ENCODE results near the gene FTH1. TPM values are rescaled to one million over a fixed set of nuclear protein-coding genes. Genes with fewer than 3 reads are reported as not detected.
"Not testable (repeated sequence)": the region's sequence is repeated elsewhere in the genome, so short reads cannot be mapped to it uniquely, and the experiment has no call there.

FTH1 gene
- total RNA-seq, 2 experiments from 2014 or later, result 709 to 727 TPM

- H3K4me1 Mint-ChIP-seq (ENCODE audit: low read depth), result peaks cover 25% of the 10 kb centered on the region
- CTCF ChIA-PET, result interaction anchor here (1.0 to 6.1 kb wide), 3 partner anchors 12 to 149 kb away, joined by 4 to 46 read pairs (median 17); no protein-coding TSS in a partner anchor
- no peak for ATAC-seq
- H3K4me3 Mint-ChIP-seq, result no peak overlapping the region
- H3K36me3 Mint-ChIP-seq (ENCODE audit: low read depth), result peaks cover 16% of the 10 kb centered on the region
- POLR2A ChIA-PET, result interaction anchor here (1.2 kb wide), 1 partner anchor 8 kb away, joined by 4 read pairs; the partner anchor contains the start of gene FTH1
- no peak overlapping the region for H3K27ac Mint-ChIP-seq
- no peak for DNase-seq
- peaks cover 20% of the 10 kb centered on the region for H3K27me3 Mint-ChIP-seq (ENCODE audit: low read depth)
- no peaks in the 10 kb centered on the region for H3K9me3 Mint-ChIP-seq (ENCODE audit: insufficient read depth)
Measured at GRCh38 chr11:61959114-61959513, 8.3 kb downstream of the FTH1 start.

GRCh38 chr11:61958590-61958989, 8.8 kb downstream of the FTH1 start:
- CTCF ChIA-PET, result interaction anchor here (1.0 to 6.1 kb wide), 4 partner anchors 12 to 150 kb away, joined by 4 to 46 read pairs (median 10); no protein-coding TSS in a partner anchor
- Mint-ChIP-seq H3K27ac (no peak overlapping the region), H3K4me3 (no peak overlapping the region), H3K9me3 (ENCODE audit: insufficient read depth) (no peaks in the 10 kb centered on the region), H3K36me3 (ENCODE audit: low read depth) (peaks cover 11% of the 10 kb centered on the region), H3K27me3 (ENCODE audit: low read depth) (peaks cover 22% of the 10 kb centered on the region), H3K4me1 (ENCODE audit: low read depth) (peaks cover 20% of the 10 kb centered on the region)
- no peak for DNase-seq
- ATAC-seq, result no peak
- POLR2A ChIA-PET, result interaction anchor here (1.2 to 2.0 kb wide), 2 partner anchors 9 kb away, joined by 4 to 5 read pairs; partner anchors contain the start of gene FTH1

DNA sequence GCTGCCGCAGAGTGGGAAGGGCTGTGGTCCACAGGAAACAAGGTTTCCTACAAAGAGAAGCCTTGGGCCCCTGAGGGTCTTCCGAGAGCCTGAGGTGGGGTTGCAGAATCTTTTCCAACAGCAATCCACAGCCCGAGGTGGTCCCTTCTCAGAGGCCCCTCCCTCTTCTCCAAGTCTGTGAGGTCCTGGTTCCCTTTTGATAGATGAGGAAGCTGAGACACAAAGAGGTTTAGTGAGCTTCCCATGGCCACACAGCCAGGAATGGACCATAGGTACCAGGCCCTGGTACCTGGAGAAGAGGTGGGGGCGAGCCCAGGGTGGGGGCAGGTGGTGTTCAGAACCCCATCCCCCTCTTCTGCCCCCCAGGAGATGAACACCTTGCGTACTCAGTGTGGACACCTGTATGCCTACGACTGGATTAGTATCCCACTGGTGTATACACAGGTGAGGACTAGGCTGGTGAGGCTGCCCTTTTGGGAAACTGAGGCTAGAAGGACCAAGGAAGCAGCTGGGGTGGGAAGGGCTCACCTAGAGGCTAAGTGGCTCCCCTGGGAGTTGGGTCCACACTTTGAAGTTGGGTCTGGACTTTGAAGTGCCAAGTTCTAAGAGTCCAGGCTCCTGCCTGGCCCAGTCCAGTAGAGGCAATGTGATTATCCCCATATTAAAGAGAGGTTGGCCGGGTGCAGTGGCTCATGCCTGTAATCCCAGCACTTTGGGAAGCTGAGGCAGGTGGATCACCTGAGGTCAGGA, 10.2 kb downstream of the FTH1 start:
- Mint-ChIP-seq H3K27ac (no peak overlapping the region), H3K4me3 (no peak overlapping the region), H3K9me3 (ENCODE audit: insufficient read depth) (no peaks in the 10 kb centered on the region), H3K4me1 (ENCODE audit: low read depth) (peaks cover 8% of the 10 kb centered on the region), H3K27me3 (ENCODE audit: low read depth) (peaks cover 22% of the 10 kb centered on the region), H3K36me3 (ENCODE audit: low read depth) (no peaks in the 10 kb centered on the region)
- CTCF ChIA-PET, result interaction anchor here (1.1 kb wide), 1 partner anchor 125 kb away, joined by 4 read pairs; no protein-coding TSS in a partner anchor
- ATAC-seq (no peak), DNase-seq (peak; percentile 18)
- POLR2A ChIA-PET, result interaction anchor here (2.0 kb wide), 1 partner anchor 10 kb away, joined by 5 read pairs; the partner anchor contains the start of gene FTH1

DNA sequence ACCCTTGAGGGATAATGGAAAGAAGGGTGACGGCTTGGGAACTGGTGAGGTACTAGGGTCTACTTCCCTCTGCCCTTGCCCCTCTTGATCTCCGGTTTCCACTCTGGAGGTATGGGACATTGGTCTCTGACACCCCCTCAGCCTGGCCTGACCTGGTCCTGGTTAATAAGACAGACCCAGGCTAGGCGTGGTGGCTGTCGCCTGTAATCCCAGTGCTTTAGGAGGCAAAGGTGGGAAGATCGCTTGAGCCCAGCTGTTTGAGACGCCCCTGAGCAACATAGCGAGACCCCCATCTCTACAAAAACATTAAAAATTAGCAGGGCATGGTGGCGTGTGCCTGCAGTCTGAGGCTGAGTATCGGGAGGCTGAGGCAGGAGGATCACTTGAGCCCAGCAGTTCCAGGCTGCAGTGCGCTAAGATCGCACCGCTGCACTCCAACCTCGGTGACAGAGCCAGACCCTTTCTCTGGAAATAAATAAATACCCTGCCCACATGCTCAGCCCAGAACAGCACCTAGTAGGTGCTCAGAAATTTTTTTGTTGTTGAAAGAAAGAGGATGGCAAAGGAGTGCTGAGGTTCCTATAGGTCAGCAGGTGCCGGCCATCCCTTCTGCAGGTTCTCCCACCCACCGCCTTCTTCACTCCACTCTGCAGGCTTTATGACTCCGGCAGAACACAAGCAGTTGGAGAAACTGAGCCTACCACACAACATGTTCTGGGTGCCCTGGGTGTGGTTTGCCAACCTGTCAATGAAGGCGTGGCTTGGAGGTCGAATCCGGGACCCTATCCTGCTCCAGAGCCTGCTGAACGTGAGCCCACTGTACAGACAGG, 11.0 kb downstream of the FTH1 start:
- DNase-seq (peak; percentile 14), ATAC-seq (no peak)
- H3K27me3 Mint-ChIP-seq (ENCODE audit: low read depth), result peaks cover 22% of the 10 kb centered on the region
- no peaks in the 10 kb centered on the region for H3K36me3 Mint-ChIP-seq (ENCODE audit: low read depth)
- CTCF ChIA-PET, result interaction anchor here (1.9 to 2.0 kb wide), 2 partner anchors 9 to 126 kb away, joined by 5 to 11 read pairs; no protein-coding TSS in a partner anchor
- H3K9me3 Mint-ChIP-seq (ENCODE audit: insufficient read depth), result no peaks in the 10 kb centered on the region
- POLR2A ChIA-PET, result interaction anchor here (2.0 kb wide), 1 partner anchor 11 kb away, joined by 5 read pairs; the partner anchor contains the start of gene FTH1
- H3K4me1 Mint-ChIP-seq (ENCODE audit: low read depth), result peaks cover 8% of the 10 kb centered on the region
- no peak overlapping the region for H3K27ac Mint-ChIP-seq
- H3K4me3 Mint-ChIP-seq, result no peak overlapping the region

DNA sequence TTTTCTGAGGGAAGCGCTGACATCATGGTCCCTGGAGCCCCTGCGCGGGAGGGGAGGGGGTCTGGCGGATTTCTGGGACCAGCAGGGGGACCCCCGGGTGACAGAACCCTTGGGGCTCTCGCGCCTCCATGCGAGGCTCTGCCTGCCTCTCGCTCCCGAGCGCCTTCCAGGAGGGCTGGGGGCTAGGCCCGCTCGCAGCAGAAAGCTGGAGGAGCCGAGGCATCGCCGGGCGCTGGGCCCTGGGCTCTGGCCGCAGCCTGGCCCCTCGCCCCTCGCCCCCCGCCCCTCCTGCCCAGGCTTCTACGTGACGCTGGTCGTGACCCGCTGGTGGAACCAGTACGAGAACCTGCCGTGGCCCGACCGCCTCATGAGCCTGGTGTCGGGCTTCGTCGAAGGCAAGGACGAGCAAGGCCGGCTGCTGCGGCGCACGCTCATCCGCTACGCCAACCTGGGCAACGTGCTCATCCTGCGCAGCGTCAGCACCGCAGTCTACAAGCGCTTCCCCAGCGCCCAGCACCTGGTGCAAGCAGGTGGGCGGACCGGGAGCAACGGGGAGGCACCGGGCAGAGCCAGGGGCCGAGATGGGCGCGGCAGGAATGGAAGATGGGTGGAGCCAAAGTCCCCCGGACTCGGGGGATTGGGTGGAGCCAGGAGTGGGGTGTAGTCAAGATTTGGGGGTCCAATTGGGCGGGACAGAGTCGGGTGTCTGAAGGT, 11.9 kb downstream of the FTH1 start:
- H3K27me3 Mint-ChIP-seq (ENCODE audit: low read depth), result peaks cover 22% of the 10 kb centered on the region
- ATAC-seq (peak; percentile 46), DNase-seq (peak; percentile 35)
- peaks cover 8% of the 10 kb centered on the region for H3K4me1 Mint-ChIP-seq (ENCODE audit: low read depth)
- no peaks in the 10 kb centered on the region for H3K36me3 Mint-ChIP-seq (ENCODE audit: low read depth)
- H3K4me3 Mint-ChIP-seq, result no peak overlapping the region
- no peak overlapping the region for H3K27ac Mint-ChIP-seq
- H3K9me3 Mint-ChIP-seq (ENCODE audit: insufficient read depth), result no peaks in the 10 kb centered on the region
- POLR2A ChIA-PET, result interaction anchor here (1.0 kb wide), 1 partner anchor 13 kb away, joined by 3 read pairs; the partner anchor contains the start of gene FTH1
- CTCF ChIA-PET, result interaction anchor here (1.9 to 2.0 kb wide), 2 partner anchors 8 to 127 kb away, joined by 5 to 11 read pairs; no protein-coding TSS in a partner anchor

- ChIA-PET POLR2A (interaction anchor here (0.5 to 1.0 kb wide), 2 partner anchors 13 to 147 kb away, joined by 3 read pairs; partner anchors contain the start of gene FTH1), CTCF (interaction anchor here (1.9 to 2.0 kb wide), 2 partner anchors 8 to 127 kb away, joined by 5 to 11 read pairs; no protein-coding TSS in a partner anchor)
- no peak overlapping the region for H3K4me3 Mint-ChIP-seq
- no peaks in the 10 kb centered on the region for H3K36me3 Mint-ChIP-seq (ENCODE audit: low read depth)
- peaks cover 8% of the 10 kb centered on the region for H3K4me1 Mint-ChIP-seq (ENCODE audit: low read depth)
- H3K27ac Mint-ChIP-seq, result no peak overlapping the region
- peaks cover 22% of the 10 kb centered on the region for H3K27me3 Mint-ChIP-seq (ENCODE audit: low read depth)
- ATAC-seq (no peak), DNase-seq (peak; percentile 21)
- H3K9me3 Mint-ChIP-seq (ENCODE audit: insufficient read depth), result no peaks in the 10 kb centered on the region
Measured at GRCh38 chr11:61954851-61955421, 12.5 kb downstream of the FTH1 start.

DNA sequence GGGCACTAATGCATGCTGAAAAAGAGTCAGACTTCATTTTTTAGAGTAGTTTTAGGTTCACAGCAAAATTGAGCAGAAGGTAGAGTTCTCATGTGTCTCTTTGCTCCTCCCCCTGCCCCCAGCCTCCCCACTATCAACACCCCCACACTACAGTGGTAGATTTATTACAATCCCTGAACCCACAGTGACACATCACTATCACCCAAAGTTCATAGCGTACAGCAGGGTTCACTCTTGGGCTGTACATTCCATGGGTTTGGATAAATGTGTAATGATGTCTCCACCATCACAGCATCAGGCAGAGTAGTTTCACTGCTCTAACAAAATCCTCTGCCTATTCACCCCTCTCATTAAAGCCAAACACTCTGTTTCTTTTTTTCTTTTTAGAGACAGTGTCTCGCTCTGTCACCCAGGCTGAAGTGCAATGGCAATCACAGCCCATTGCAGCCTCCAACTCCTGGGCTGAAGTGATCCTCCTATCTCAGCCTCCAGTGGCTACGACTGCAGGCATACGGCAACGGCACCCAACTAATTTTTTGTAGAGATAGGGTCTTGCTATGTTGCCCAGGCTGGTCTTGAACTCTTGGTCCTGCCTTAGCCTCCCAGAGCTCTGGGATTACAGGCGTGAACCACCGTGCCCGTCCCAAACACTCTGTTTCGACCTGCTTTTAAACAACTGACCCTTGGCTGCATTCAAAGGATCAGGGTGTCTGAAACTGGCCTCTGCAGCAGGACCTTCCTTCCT, 13.2 kb downstream of the FTH1 start:
- DNase-seq, result peak; percentile 18
- Mint-ChIP-seq H3K4me3 (no peak overlapping the region), H3K9me3 (ENCODE audit: insufficient read depth) (no peaks in the 10 kb centered on the region), H3K36me3 (ENCODE audit: low read depth) (no peaks in the 10 kb centered on the region), H3K4me1 (ENCODE audit: low read depth) (peaks cover 8% of the 10 kb centered on the region), H3K27ac (no peak overlapping the region), H3K27me3 (ENCODE audit: low read depth) (peaks cover 22% of the 10 kb centered on the region)
- CTCF ChIA-PET, result interaction anchor here (1.9 to 2.0 kb wide), 2 partner anchors 7 to 128 kb away, joined by 5 to 11 read pairs; no protein-coding TSS in a partner anchor
- POLR2A ChIA-PET, result interaction anchor here (0.5 to 1.0 kb wide), 2 partner anchors 14 to 148 kb away, joined by 3 read pairs; partner anchors contain the start of gene FTH1
- no peak for ATAC-seq

GRCh38 chr11:61953632-61954031, 13.8 kb downstream of the FTH1 start:
- H3K27ac Mint-ChIP-seq; POLR2A ChIA-PET; H3K4me3 Mint-ChIP-seq; ATAC-seq; H3K4me1 Mint-ChIP-seq (ENCODE audit: low read depth); H3K9me3 Mint-ChIP-seq (ENCODE audit: insufficient read depth); DNase-seq; H3K36me3 Mint-ChIP-seq (ENCODE audit: low read depth): not testable (repeated sequence)
- peaks cover 22% of the 10 kb centered on the region for H3K27me3 Mint-ChIP-seq (ENCODE audit: low read depth)
- CTCF ChIA-PET, result interaction anchor here (9.3 to 10.0 kb wide), 2 partner anchors 55 to 130 kb away, joined by 114 to 139 read pairs; no protein-coding TSS in a partner anchor

DNA sequence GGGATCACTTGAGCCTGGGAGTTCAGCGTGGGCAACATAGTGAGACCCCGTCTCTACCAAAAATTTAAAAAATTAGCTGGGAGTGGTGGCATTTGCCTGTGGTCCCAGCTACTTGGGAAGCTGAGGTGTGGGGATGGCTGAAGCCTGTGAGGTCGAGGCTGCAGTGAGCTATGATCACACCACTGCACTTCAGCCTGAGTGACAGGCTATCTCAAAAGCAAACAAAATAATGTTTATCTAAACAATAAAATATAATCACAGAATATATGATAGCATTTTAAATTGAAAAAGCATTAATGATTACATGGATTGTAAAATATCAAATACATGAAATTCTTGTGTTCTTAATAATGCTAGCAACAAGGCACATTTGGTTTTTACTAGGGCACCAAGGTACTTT, 14.6 kb downstream of the FTH1 start:
- Mint-ChIP-seq H3K4me1 (ENCODE audit: low read depth) (peaks cover 8% of the 10 kb centered on the region), H3K36me3 (ENCODE audit: low read depth) (no peaks in the 10 kb centered on the region), H3K27me3 (ENCODE audit: low read depth) (peaks cover 22% of the 10 kb centered on the region), H3K27ac (no peak overlapping the region), H3K9me3 (ENCODE audit: insufficient read depth) (no peaks in the 10 kb centered on the region), H3K4me3 (no peak overlapping the region)
- ChIA-PET POLR2A (no interaction called here), CTCF (interaction anchor here (9.3 to 10.0 kb wide), 2 partner anchors 54 to 130 kb away, joined by 114 to 139 read pairs; no protein-coding TSS in a partner anchor)
- DNase-seq (no peak), ATAC-seq (no peak)

DNA sequence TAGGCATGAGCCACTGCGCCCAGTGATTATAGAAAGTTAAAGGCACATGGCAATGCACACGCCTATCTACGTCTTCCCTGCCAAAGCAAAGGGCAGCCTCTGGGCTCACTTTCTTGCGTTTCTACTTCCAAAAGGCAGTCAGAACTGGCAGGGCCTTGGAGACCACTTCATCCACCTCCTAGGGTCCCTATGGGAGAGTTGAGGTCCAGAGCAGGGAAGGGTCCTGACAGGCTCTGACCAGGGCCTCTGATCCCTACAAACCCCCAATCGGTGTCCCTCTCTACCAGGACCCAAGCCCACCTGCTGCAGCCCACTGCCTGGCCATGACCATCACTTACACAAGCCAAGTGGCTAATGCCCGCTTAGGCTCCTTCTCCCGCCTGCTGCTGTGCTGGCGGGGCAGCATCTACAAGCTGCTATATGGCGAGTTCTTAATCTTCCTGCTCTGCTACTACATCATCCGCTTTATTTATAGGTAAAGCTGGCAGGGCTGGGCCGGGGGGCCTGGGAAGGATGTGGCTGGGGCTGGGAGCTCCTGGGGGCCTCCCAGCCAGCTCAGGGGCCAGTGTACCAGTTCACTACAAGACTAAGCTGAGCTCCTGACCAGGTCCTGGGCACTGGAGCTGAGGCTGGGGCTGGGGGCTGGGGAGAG, 15.8 kb downstream of the FTH1 start:
- POLR2A ChIA-PET, result no interaction called here
- Mint-ChIP-seq H3K9me3 (ENCODE audit: insufficient read depth) (no peaks in the 10 kb centered on the region), H3K27me3 (ENCODE audit: low read depth) (peaks cover 22% of the 10 kb centered on the region), H3K4me3 (no peak overlapping the region), H3K27ac (no peak overlapping the region), H3K4me1 (ENCODE audit: low read depth) (peaks cover 8% of the 10 kb centered on the region), H3K36me3 (ENCODE audit: low read depth) (no peaks in the 10 kb centered on the region)
- CTCF ChIA-PET, result interaction anchor here (1.2 to 10.0 kb wide), 5 partner anchors 10 to 156 kb away, joined by 3 to 139 read pairs (median 13); no protein-coding TSS in a partner anchor
- no peak for ATAC-seq
- no peak for DNase-seq

All from activated CD8-positive, alpha-beta T cell treated with anti-CD3 and anti-CD28 coated beads, Interleukin-2, amount 10 ng/mL, durations not matched to agents 7 days and 5 days (primary cell).